ENCODE results near the gene CRYBA1.
"Not testable (repeated sequence)": the region's sequence is repeated elsewhere in the genome, so short reads cannot be mapped to it uniquely, and the experiment has no call there.

The CRYBA1 gene, protein sequence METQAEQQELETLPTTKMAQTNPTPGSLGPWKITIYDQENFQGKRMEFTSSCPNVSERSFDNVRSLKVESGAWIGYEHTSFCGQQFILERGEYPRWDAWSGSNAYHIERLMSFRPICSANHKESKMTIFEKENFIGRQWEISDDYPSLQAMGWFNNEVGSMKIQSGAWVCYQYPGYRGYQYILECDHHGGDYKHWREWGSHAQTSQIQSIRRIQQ

DNA sequence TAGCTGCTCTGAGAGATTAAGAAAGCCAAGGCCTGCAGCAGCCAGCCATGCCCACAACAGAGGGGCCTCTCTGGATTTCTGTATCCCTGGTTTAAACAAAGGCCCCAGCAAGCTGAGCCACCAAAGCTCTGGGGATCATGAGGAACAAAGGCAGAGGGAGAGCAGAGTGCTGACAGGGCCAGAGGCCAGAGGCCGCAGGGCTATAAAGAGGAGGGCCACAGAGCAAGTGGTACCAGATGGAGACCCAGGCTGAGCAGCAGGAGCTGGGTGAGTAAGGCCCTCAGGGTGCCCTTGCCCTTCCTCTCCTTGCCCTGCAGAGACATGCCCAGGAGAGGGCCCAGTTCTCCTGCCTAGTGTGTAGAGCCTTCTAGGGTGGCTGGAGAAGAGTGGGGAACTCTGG is at the start of gene CRYBA1:
CRYBA1 (plus strand) TSS at position 232 of the 400 bp plus-strand sequence; CDS start at position 237, 5 bp downstream.
- no peak for DNase-seq

DNA sequence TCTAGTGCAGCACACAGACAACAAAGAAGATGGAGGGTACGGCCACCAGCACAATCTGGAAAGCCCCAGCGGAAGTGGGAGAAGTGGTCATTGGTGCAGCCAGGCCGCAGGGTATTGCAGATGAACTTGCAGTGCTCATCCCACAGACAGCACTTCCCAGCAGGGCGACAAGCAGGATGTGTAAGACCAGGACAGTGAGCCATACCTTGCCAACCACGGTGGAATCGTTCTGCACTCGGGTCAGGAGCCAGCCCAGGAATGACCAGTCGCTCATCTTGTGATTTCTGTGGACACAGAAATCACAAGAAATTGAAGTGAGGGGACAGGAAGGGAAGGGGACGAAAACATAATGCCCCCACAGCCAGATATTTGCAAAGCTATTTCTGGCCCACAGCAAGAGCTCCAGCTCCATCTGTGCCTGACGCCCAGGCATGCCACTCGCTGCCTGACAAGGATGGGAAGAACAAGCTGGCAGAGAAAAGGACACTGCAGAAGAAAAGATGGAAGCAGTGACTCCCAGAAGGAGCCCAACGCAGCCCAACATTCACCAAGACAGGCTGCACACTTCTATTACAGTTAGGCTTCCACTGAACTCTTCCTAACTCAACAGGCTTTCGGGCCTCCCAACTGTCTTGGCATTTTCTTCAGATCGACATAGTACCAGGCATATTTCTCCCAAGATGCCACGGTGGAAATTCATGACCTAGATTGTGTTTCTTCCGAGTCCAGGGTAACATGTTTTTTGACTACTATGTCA is 49.0 kb upstream of the CRYBA1 start:
- DNase-seq, result no peak

DNA sequence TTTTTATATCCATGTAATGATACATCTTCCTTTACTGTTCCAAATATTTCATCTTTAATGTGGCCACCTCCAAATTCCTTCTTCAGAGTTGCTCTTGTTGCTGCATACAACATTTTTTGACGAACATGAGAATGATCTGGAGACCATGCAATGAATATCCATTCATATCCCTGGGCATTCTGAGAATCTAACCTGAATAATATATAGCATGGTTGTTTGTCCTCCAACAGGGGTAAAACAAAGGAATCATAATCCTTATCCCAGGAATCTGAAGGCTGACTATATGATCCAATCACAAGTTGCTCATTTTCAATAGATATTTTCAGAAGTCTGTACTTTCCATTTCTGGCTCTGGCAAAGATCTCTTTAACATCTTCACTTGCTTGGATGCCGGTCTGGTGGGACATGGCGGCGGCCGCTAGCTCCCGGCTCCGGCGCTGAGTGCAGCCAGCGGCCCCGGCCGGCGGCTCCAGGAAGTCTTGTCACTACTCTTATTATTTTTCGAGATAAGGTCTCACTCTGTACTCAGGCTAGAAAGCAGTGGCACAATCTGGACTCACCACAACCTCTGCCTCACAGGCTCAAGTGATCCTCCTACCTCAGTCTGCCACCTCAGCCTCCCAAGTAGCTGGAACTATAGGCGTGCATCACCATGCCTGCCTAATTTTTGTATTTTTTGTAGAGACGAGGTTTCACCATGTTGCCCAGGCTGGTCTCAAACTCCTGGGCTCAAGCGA is 42.4 kb upstream of the CRYBA1 start:
- DNase-seq, result not testable (repeated sequence)

DNA sequence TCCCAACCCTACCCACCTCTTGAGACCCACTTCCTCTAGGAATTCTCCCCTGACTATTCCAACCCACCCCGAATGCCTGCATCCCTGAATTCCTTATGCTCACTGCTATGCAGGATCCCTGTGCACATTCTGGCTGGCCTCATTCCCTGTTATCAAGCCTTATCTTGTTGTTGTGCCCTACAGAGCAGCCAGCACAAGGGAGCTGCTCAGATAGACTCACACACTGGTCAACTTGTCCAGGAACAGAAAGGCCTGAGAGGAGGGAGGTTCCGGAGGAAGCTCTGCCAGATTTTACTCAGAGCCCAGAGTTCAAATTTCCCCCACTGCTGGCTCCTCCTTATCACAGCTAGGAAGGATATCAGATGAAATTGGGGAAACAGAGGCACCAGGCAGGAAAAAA is 41.6 kb upstream of the CRYBA1 start:
- no peak for DNase-seq

DNA sequence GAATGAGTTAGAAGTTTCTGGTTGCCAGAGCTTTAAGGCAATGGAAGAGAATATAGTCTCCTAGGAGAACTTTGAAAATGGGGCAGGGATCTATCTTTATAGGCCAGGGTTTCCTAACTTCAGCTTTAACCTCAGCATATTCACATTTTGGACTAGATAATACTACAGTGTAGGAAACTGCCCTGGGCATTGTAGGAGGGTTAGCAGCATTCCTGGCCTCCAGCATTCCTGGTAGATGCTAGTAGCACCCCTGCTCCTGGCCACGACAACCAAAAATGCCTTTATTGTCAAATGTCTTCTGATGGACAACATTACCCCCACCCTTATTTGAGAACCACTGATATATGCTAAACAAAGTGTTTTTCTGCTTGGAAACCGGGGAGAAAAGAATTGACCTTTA is 38.7 kb upstream of the CRYBA1 start:
- DNase-seq, result no peak

DNA sequence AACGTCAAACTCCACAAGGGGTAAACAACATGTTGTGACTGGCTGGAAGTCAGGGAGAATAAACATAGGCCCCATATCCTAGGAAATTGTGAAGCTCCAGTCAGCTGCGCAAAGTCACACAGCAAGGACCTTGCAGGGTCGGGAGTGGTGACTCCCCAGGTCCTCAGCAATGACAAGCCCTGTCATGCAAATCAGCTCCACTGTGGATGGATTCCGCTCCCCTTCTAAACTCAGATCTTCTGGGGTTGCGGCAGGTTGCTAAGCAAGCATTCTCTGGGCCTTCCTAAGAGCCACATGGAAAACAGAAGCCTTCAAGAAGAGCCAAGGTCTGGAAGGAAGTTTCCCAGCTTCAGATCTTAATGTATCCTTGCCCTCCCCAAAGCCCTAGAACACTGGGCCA is 37.6 kb upstream of the CRYBA1 start:
- DNase-seq, result no peak

DNA sequence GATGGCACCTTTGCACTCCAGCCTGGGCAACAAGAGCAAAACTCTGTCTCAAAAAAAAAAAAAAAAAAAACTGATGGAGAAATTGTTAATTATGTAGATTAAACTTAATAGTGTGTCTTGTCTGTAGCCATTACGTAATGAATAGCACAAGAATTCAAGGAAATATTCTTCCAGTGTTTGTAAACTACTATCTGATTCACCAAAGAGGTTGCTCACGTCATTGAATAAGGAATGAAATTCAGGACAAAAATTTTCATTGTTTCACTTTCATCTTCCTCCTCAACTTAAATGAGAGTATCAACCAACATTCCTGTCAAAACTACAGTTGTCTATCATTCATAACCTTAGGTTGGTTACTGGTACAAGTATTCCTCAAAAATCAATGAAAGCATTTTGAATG is 35.8 kb upstream of the CRYBA1 start:
- no peak for DNase-seq

DNA sequence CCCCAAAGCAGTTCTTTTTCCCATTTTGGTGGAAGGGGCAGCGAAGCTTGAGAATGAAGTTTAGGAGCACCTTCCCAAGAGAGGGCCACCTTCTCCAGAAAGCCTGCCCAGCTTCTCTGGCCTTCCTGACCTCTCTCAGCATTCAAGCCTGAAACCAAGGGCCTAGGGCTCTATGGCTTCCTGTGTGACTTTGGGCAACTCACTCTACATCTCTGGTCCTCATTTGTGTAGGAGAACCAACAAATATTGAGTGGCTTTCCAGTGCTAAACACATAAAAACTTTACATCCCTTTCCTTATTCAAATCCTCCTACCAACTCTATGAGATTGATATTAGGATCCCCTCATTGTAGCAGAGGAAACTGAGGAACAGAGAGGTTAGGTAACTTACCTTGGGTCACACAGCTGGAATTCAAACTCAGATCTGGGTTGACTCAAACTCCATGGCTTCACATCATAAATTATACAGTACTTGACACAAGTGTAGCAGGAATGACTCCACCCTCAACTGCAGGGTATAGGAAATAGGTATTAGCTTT is 34.5 kb upstream of the CRYBA1 start:
- DNase-seq, result no peak

DNA sequence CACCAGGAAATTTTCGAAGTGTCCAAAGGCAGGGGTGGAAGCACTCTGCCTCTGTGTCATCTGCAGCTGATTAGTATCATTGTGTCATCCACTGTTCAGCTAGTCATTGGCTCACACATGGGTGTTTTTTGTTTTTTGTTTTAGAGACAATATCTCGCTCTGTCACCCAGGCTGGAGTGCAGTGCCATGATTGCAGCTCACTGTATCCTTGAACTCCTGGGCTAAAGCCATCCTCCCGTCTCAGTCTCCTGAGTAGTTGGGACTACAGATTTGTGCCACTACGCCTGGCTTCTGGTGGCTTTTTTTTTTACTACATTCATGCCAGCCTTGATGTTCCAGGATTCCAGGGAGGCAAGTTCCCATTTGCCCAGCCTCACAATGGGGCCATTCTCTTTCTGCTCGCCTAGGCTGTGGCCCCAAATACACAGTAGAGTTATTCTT is 34.0 kb upstream of the CRYBA1 start:
- no peak for DNase-seq

DNA sequence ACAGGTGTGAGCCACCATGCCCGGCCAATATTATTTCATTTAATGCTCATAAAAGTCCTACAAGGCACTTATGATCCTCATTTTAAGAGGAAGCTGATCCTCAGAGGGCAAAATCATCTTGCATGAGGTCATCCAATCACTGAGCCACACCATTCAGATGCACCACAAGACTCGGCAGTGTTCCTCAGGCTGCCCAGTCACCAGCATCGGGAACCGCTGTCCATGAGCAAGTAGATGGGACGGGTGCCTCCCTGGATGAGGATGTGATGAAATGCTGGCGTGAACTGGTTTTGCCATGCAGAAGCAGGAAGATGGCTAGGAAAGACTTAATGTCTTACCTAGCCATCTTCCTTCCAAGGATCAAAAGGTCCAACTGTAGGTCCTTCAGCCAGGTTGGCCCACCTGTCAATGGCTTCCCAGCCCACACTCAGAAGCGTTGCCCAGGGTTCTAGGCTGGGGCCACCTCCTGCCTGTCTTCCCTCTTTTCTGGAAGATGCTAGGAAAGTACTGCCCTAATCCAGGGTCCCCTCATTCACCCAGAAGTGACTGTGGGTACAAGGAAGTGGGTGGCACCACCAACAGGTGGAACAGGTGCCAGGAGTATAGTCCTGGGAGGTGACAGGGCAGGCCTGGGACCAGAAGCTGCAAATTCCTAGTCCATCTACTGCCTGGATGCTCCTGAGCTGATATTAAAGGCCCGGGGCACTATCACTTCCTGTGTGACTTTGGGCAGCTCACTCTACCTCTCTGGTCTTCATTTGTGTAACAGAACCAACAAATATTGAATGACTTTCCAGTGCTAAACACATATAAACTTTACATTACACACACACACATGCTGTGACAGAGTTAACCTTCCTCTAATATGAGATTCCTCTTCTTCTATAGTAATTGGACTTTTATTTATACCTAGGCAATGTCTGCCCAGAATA is 32.2 kb upstream of the CRYBA1 start:
- no peak for DNase-seq

DNA sequence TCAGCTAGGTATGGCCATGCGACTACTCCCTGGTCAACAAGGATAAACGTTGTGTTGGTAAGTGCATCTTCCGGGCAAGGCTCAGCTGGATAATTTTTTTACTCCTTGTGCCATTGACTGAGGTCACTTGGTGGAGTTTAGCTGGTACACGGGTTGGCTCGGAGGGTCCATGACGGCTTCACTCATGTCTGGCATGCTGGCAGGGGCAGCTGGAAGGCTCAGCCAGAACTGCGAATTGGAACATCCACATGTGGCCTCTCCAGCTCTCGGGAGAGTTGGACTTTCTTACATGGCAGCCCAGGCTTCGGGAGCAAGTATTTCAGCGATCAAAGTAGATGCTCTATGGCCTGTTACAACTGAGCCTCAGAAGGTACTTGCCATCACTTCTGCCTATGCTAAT is 31.5 kb upstream of the CRYBA1 start:
- no peak for DNase-seq

DNA sequence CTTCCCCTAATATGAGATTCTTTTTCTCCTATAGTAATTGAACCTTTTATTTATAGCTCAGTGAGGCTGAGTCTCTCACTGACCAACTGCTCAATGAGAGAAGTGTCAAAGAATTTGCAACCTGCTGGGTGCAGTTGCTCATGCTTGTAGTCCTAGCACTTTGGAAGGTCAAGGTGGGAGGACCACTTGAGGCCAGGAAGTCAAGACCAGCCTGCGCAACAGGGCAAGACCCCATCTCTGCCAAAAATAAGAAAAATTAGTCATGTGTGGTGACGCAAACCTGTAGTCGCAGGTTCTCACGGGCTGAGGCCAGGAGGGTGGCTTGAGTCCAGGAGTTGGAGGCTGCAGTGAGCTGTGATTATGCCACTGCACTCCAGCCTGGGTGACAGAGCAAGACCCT is 30.9 kb upstream of the CRYBA1 start:
- no peak for DNase-seq

DNA sequence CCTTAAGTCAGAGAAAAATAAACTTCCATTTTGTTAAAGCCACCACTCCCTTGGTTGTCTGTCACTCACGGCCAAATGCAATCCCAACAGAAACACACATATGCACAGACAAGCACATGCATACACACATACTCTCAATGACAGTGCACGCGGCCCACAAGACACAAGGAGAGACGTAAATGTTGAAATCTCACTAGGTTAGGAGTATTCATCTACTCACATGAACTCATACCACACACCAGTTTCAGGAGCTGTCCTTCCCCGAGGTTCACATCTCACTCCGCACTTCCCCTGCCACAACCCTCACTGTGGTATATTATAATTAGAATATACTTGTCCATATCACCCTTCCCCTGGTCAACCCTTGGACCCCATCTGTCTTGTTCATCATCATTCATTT is 30.5 kb upstream of the CRYBA1 start:
- no peak for DNase-seq

DNA sequence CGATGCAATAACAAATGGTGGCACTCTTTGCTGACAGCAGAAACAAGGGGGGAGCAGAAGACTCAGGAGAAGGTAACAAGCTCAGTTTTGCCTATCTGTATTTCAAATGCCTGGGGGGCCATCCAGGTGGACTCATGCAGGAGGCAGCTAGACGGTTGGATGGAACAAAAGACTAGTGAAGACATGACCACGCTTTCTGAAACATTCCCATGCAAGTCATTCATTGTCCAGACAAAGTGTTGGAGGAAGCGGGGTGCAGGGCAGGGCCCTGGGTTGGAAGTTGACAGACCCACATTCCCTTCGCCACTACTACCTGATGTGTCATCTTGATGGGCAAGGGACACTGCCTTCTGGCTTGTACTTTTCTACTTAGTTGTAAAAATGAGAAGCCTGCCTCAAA is 29.8 kb upstream of the CRYBA1 start:
- no peak for DNase-seq

DNA sequence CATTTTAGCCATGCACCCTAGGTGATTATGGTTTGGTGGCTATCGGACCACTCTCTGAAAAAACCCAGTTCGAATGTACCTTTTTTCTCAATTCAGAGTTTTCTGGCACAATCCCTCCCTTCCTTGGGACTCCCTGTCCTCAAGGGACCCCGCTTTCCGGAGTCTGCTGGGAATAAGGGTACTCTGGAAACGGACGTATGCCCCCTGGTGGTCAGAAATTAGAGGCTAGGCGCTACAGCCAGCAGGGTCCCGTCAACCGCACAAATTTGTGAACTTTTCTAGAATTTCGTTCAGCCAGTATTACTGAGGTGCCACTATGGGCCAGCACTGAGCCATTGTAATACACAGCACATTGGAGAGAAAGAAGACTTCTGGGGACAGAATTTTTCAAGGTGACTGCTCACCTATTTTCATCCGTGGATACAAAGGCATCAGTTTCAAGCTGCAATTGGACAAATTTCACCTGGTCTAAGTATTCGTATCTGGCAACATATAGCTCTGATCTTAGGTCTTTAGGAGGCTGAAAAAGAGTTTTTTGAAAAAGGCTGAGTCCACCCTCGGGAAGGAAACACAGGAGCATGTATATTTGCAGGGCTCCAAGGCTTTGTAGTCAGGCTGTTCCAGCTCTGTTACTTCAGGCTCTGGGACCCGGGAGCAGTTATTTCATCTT is 27.1 kb upstream of the CRYBA1 start:
- peak; percentile 47 for DNase-seq

DNA sequence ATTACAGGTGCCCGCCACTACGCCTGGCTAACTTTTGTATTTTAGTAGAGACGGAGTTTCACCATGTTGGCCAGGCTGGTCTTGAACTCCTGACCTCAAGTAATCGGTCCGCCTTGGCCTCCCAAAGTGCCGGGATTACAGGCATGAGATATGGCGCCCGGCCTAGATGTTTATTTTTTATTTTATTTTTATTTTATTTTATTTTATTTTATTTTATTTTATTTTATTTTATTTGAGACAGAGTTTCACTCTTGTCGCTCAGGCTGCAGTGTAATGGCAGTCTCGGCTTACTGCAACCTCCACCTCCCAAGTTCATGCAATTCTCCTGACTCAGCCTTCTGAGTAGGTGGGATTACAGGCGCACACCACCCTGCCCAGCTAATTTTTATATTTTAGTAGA is 25.3 kb upstream of the CRYBA1 start:
- DNase-seq, result not testable (repeated sequence)

DNA sequence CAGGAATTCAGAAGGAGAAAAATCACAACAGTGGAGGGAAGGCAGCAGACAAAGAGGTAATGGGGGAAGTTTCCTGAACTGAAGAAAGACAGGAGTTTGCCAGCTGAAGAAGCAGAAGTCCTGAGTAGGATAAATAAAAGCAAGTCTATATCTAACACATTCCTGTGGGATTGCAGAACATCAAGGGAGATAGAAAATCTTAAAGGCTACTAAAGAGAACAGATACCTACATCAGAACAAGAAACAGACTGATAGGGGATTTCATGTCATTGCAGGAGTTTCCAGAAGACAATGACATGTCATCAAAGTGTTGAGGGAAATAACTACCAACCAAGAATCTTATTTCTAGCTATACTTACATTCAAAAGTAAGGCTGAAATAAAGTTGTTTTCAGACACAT is 21.3 kb upstream of the CRYBA1 start:
- DNase-seq, result no peak

DNA sequence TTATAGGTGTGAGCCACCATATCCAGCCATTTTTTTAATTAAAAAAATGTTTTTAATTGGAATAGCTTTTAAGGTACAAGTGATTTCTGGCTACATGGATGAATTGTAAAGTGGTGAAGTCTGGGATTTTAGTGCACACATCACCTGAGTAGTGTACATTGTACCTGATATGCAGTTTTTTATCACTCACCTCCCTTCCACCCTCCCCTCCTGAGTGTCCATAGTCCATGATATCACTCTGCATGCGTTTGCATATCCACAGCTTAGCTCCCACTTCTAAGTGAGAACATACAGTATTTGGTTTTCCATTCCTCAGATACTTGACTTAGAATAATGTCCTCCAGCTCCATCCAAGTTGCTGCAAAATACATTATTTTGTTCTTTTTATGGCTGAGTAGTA is 13.4 kb upstream of the CRYBA1 start:
- DNase-seq, result no peak

DNA sequence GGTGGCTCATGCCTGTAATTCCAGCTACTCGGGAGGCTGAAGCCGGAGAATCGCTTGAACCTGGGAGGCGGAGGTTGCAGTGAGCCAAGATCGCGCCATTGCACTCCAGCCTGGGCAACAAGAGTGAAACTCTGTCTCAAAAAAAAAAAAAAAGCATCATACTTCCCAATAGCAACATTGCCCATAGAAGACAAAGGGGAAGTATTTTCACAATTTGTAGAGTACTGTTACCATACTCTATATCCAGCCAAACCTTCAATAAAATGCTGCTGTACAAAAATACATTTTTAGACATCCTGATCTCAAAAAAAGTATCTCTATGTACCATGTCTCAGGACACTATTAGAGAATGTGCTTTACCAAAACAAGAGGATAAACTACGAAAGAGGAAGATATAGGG is 11.7 kb upstream of the CRYBA1 start:
- DNase-seq, result not testable (repeated sequence)

DNA sequence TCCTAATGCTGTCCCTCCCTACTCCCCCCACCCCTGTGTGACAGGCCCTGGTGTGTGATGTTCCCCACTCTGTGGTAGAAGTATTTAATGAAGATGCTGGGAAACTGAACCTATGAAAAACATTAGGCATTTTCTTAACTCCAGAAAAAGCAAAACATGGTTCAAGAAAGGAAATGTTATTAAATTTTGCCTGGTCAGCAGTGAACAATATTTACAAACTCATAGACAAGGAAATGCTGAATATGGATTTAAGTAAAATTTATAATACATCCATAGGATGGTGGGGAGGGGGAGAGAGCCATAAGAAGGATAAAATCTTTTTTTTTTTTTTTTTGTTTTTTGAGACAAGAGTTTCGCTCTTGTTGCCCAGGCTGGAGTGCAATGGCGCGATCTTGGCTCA is 10.8 kb upstream of the CRYBA1 start:
- no peak for DNase-seq

DNA sequence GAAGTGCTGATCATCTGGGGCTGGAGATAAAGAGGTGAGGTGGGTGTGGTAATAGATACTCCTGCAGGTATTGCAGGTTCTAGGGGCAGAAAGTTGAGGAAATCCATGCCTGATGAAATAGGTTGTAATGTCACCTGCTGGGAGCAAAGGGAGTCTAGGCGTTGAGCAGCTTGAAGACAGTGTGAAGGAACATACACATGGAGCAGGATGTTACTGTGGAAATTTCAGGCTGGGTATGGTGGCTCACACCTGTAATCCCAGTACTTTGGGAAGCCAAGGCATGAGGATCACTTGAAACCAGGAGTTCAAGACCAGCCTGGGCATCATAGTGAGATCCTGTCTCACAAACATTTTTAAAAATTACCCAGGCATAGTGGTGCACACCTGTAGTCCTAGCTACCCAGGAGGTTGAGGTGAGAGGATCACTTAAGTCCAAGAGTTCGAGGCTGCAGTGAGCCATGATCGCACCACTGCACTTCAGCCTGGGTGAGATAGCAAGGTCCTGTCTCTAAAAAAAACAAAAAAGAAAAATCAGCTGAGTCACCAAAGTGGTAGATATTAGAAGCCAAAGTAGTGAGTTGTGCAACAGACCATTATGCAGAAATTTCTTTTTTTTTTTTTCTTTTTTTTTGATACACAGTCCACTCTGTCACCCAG is 9.1 kb upstream of the CRYBA1 start:
- DNase-seq, result no peak

Data from activated effector memory CD4-positive, alpha-beta T cell treated with Interleukin-2 at 50 U/mL for 16 hours (primary cell).